ENCODE data around the gene TMPRSS3.

The TMPRSS3 gene

GRCh38 chr21:42376338-42376982 lies 19.4 kb downstream of the TMPRSS3 start:
- no peaks in the 10 kb centered on the region for H3K4me1 ChIP-seq
- H3K9me3 ChIP-seq: no peaks in the 10 kb centered on the region
- H3K4me3 ChIP-seq (ENCODE audit: low read depth, low read length): no peak overlapping the region
- no peak for DNase-seq
- peaks cover 8% of the 10 kb centered on the region; the same call in 1 of the 2 replicates for H3K27me3 ChIP-seq
- TF ChIP-seq, protein P1, sequence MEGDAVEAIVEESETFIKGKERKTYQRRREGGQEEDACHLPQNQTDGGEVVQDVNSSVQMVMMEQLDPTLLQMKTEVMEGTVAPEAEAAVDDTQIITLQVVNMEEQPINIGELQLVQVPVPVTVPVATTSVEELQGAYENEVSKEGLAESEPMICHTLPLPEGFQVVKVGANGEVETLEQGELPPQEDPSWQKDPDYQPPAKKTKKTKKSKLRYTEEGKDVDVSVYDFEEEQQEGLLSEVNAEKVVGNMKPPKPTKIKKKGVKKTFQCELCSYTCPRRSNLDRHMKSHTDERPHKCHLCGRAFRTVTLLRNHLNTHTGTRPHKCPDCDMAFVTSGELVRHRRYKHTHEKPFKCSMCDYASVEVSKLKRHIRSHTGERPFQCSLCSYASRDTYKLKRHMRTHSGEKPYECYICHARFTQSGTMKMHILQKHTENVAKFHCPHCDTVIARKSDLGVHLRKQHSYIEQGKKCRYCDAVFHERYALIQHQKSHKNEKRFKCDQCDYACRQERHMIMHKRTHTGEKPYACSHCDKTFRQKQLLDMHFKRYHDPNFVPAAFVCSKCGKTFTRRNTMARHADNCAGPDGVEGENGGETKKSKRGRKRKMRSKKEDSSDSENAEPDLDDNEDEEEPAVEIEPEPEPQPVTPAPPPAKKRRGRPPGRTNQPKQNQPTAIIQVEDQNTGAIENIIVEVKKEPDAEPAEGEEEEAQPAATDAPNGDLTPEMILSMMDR (IDR thresholded peaks at IDR 0.05; ENCODE audit: low read depth, low read length): no peak
- H3K36me3 ChIP-seq: no peaks in the 10 kb centered on the region

DNA sequence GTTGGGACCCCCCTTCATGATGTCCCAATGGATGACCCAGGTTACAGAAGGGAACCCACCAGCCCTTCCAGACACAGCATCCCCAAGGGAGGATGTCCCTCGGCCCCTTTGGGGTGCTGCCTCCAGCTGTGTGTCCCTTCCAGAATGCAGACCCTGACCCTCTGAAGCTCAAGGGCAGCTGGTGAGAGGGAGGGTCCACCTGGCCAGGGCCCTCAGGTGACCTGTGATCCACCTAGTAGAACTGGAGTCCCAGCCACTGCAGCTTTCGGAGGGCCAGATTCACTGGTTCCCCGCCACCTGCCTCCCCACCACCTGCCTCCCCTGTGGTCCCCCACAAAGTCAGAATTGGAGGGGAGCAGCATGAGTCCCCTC lies 19.9 kb downstream of the TMPRSS3 start:
- DNase-seq: no peak
- Histone ChIP-seq H3K36me3 (no peaks in the 10 kb centered on the region), H3K4me1 (no peaks in the 10 kb centered on the region), H3K27me3 (peaks cover 8% of the 10 kb centered on the region; the same call in 1 of the 2 replicates), H3K9me3 (no peaks in the 10 kb centered on the region), H3K4me3 (ENCODE audit: low read depth, low read length) (no peak overlapping the region)
- TF ChIP-seq, protein P1 (IDR thresholded peaks at IDR 0.05; ENCODE audit: low read depth, low read length): no peak

GRCh38 chr21:42375506-42375905 lies 20.3 kb downstream of the TMPRSS3 start:
- Histone ChIP-seq H3K4me3 (ENCODE audit: low read depth, low read length) (no peak overlapping the region), H3K4me1 (no peaks in the 10 kb centered on the region), H3K27me3 (peaks cover 8% of the 10 kb centered on the region; the same call in 1 of the 2 replicates), H3K9me3 (no peaks in the 10 kb centered on the region), H3K36me3 (no peaks in the 10 kb centered on the region)
- TF ChIP-seq, protein P1 (IDR thresholded peaks at IDR 0.05; ENCODE audit: low read depth, low read length): no peak
- no peak for DNase-seq

DNA sequence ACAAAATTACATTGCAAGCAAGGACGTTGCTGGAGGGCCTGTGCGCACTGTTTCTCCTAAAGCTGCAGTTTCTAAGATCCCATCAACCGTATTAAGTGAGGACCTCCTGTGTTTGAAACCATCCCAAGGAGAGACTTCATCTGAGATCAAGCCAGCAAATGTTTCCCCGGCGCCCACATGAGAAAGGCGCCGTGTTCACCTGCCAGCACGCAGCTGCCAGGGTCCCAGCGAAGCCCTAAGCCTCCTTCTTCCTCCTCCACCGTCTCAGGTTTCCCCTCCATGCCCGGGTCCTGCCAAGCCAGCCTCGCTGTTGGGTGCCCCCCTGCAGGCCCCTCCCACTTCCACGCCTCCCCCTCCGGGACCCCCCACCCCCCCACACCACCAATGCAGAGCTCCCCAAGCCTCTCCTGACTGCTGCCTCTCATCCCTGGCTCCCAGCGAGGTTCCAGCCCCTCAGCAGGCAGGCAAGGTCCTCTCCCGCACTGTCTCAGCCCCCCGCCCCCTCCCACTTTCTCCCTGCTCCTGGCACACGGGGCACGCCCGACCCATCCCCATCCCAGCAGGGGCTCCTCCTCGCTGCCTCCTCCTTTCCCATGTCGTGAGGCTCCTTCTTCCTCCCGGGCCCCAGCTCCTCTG lies 20.9 kb downstream of the TMPRSS3 start:
- no peaks in the 10 kb centered on the region for H3K36me3 ChIP-seq
- peaks cover 8% of the 10 kb centered on the region; the same call in 1 of the 2 replicates for H3K27me3 ChIP-seq
- H3K4me3 ChIP-seq (ENCODE audit: low read depth, low read length): no peak overlapping the region
- TF ChIP-seq, protein P1 (IDR thresholded peaks at IDR 0.05; ENCODE audit: low read depth, low read length): no peak
- no peaks in the 10 kb centered on the region for H3K9me3 ChIP-seq
- DNase-seq: no peak
- H3K4me1 ChIP-seq: no peaks in the 10 kb centered on the region

DNA sequence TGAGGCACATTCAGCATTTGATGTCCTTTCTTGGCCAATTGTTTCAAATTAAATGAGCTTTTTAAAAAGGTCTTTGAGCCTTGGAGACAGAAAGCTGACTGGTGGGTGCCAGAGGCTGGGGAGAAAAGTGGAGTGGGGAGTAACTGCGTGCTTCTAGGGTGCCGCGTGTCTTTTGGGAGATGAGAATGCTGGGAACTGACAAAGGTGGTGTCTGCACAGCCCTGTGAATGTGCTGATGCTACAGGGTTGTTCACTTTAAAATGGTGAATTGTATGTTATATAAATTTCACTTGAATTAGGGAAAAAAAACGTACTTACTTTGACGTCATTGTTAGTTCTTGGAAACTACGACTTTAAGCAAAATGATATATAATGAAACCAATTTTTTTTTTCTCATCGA lies 21.4 kb downstream of the TMPRSS3 start:
- no peak for DNase-seq
- Histone ChIP-seq H3K4me3 (ENCODE audit: low read depth, low read length) (no peak overlapping the region), H3K27me3 (peaks cover 8% of the 10 kb centered on the region; the same call in 1 of the 2 replicates), H3K4me1 (no peaks in the 10 kb centered on the region), H3K36me3 (no peaks in the 10 kb centered on the region), H3K9me3 (no peaks in the 10 kb centered on the region)
- TF ChIP-seq, protein P1 (IDR thresholded peaks at IDR 0.05; ENCODE audit: low read depth, low read length): no peak

- H3K4me3 ChIP-seq (ENCODE audit: low read depth, low read length): no peak overlapping the region
- H3K36me3 ChIP-seq: no peaks in the 10 kb centered on the region
- no peak for DNase-seq
- H3K9me3 ChIP-seq: no peaks in the 10 kb centered on the region
- H3K27me3 ChIP-seq: peaks cover 7% of the 10 kb centered on the region; the same call in 1 of the 2 replicates
- H3K4me1 ChIP-seq: no peaks in the 10 kb centered on the region
- TF ChIP-seq, protein P1 (IDR thresholded peaks at IDR 0.05; ENCODE audit: low read depth, low read length): no peak
Observed at GRCh38 chr21:42373908-42374455, 21.9 kb downstream of the TMPRSS3 start.
